ENCODE results near the gene RFWD3.
"Not testable (repeated sequence)": the region's sequence is repeated elsewhere in the genome, so short reads cannot be mapped to it uniquely, and the experiment has no call there.

Gene RFWD3, protein sequence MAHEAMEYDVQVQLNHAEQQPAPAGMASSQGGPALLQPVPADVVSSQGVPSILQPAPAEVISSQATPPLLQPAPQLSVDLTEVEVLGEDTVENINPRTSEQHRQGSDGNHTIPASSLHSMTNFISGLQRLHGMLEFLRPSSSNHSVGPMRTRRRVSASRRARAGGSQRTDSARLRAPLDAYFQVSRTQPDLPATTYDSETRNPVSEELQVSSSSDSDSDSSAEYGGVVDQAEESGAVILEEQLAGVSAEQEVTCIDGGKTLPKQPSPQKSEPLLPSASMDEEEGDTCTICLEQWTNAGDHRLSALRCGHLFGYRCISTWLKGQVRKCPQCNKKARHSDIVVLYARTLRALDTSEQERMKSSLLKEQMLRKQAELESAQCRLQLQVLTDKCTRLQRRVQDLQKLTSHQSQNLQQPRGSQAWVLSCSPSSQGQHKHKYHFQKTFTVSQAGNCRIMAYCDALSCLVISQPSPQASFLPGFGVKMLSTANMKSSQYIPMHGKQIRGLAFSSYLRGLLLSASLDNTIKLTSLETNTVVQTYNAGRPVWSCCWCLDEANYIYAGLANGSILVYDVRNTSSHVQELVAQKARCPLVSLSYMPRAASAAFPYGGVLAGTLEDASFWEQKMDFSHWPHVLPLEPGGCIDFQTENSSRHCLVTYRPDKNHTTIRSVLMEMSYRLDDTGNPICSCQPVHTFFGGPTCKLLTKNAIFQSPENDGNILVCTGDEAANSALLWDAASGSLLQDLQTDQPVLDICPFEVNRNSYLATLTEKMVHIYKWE

DNA sequence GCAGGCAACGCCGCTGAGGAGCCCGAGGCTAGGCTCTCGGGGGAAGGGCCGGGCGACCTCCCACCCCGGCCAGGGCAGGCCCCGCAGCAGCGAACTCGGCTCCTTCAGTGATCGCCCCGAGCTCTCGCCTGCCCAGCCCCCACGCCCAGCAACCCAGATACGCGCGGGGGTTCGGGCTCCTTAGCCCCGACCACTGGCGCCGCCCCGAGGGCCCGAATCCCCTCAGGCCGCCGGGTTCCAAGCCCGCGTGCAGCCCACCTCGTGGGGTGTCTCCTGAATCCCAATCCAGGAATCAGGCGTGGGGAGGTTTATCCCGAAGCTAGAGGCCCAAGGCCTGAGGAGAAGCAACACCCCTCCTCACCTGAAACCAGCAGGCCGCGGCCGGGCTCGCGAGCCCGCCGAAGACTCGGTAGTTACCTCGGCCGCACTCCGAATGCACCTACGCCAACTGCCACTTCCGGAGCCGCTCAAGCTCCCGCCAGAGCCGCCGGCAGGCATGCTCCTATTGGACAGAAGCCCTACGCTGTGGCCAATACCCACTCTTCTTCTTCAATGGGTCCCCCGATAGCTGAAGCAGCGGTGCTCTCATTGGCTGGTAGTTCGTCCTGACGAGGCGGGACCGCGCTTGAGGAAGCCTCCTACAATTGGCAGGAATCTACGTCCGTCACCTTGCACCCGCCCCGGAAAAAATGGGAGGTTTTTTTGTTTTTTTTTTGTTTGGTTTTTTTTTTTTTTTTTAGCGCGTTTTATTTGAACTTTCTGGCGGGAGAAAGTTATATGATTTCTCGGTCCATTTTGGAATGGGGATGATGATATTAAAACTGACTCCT is at the start of gene RFWD3:
Gene RFWD3 (minus strand): TSS at position 453 of the 830 bp plus-strand sequence. CDS start 5,428 bp downstream, outside the sequence.
- DNase-seq, result peak; percentile 99

DNA sequence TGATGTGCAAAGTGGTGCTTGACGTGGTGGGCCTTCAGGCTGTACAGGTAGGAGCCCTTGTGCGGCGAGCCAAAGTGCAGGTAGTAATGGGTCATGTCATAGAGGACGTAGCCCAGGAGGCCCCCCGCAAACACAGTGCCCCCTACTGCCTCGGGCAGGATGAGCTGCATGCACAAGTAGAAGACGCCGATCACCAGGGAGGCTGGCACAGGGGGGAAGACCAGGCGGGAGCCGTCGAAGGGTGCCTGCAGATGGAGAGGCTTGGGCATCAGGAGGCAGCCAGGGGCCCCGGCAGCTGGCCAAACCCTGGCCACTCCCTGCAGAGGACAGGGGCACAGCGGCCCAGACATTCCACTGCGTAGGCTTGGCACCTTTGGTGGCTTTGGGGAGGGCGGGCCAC is 49.7 kb upstream of the RFWD3 start:
- DNase-seq, result no peak

DNA sequence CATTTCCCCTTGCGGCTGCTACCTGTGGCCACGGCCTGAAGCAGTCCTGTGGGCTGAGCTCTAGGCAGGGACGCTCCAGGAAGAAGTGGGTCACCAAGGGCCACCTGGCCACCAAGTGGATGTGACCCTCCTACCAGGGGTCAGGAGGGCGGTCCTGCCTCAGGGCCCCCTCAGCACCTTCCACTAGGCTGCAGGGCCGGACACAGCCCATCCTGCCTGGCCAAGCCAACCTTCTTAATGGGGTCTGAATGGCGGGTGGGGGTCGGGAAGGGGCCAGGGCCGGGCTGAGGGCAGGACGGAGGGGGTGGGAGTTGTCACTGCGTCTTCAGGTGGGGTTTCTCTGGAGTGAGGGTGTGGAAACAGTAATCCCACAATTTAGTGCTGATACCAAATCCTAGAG is 47.2 kb upstream of the RFWD3 start:
- no peak for DNase-seq

DNA sequence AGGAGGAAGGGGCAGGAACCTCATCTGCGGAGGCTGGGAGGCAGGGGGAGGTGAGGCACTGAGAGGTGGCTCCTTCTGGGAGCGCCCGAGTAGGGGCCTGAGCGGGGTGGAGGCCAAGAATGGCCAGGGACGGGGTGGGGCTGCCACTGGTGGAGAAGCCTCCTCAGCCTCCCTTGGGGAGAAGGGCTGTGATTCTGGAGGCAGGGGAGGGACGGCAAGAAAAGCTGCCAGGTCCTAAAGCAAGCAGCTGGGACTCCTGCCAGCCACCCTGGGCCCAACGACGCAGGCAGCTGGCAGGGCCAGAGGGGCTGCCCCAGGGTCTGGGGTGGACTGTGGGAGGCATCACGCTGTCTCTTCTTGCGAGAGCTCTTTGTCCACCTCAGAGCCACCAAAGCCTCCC is 46.6 kb upstream of the RFWD3 start:
- no peak for DNase-seq

DNA sequence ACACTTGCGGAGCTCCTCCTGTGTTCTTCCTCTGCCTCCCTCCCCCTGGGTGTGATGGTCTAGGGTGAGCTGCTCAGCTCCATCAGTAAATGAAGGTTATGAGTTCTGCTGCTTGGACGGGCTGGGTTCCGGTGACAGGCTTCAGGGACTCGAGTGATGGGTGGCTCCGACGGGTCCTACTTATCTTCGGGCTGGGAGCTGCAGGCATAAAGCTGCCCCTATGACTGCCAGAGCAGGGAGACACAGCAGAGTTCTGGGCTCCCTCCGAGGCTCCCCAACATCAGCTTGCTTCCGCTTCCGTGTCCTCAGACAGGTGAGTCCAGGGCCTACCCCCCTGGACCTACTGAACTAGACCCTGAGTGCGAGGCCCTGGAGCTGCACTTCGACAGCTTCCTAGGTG is 45.3 kb upstream of the RFWD3 start:
- DNase-seq, result no peak

DNA sequence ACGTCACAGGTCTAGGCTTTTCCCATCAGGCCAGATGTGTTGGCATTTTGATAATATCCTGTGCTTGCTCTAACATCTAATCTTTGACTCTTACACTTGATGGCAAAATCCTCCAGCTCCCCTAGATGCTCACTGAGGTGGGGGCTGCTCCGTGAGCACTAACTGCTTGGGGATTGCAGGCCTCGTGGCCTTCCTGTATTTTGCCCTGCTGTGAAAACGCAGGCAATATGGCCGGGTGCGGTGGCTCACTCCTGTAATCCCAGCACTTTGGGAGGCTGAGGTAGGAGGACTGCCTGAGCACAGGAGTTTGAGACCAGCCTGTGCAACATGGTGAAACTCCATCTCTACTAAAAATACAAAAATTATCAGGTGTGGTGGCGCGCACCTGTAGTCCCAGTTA is 43.7 kb upstream of the RFWD3 start:
- no peak for DNase-seq

DNA sequence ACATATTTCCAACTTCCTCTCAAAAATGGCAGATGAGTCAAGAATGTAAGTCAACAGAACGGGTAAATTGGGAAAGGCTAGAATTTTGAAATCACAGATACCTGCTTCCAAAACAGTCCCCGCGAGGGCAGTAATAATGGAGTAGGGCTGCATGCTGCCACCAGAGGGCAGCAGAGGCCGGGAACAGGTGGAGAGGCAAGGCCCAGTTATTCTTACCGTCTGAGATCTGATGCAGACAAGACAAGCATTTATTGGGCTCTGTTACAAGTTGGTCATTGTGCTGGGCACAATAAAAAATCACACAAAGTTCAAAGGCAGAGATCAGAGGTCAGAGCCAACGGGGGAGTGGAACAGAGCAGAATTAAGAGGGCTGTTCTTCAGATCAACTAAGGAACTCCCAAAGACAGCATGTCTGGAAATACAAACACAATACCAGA is 42.8 kb upstream of the RFWD3 start:
- peak; percentile 82 for DNase-seq

DNA sequence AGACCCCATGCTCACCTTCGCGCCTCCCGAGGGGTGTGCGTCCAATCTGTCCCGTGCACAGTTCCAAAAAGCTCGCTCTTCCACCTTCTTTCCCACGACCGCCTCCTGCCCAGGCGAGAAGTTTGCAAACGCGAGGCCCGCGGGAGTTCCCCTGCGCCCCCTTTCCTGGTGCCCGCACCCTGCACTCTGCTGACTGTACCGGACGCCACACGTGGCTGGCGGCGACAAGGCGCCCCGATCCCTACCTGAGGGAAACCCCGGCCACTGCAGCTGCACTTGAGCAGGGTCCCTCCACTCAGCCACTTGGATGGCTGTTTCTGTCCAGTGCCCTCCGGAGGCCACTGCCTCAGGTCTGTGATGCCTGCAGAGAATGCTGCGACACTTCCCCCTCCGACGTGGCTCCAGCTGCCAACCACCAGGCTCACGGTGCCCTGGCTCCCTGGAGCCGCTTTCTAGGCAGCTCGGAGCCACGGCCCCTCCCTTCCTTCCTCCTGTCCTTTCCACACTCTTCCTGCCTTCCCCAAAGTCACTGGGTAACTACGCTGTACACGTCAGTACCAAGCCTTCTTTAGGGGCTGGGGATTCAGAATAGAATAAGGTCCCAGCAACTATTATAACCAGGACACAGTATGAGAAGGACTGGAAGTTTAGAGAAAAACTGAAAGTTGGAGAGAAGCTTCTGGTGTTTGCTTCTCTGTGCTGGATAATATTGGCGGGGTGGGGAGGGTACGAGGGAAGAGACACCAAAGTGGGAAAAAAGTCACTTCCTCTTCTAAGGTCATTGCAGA is 34.0 kb upstream of the RFWD3 start, which contains the start of gene MLKL:
Gene MLKL (minus strand): TSS at position 425 of the 788 bp plus-strand sequence. CDS start 5,105 bp downstream, outside the sequence.
- DNase-seq, result peak; percentile 66

DNA sequence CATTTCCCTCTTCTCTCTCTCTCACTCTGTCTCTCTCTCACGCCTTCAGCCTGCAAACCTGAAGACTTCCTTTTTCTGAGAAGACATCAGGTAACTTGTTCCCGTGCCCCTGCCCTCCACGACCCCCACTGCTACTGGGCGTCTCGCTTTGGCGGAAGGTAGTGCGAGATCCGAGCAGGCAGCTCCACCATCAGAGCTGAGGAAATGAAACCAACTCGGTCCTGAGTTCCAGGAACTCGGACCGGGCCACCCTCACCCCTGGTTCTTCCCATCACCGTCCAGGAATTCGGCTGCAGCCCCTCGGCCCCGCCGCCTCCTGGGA is 33.4 kb upstream of the RFWD3 start:
- peak; percentile 26 for DNase-seq

DNA sequence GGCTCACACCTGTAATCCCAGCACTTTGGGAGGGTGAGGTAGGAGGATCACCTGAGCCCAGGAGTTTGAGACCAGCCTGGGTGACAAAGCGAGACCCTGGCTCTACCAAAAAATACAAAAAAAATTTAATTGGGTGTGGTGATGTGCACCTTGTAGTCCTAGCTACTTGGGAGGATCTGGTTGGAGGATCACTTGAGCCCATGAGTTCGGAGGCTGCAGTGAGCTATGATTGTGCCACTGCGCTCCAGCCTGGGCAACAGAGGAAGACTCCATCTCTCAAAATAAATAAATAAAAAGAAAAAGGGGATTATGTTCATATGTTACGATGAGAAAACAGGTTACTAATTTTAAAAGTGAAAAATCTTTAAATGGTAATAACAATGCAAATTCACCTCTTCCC is 33.0 kb upstream of the RFWD3 start:
- no peak for DNase-seq

DNA sequence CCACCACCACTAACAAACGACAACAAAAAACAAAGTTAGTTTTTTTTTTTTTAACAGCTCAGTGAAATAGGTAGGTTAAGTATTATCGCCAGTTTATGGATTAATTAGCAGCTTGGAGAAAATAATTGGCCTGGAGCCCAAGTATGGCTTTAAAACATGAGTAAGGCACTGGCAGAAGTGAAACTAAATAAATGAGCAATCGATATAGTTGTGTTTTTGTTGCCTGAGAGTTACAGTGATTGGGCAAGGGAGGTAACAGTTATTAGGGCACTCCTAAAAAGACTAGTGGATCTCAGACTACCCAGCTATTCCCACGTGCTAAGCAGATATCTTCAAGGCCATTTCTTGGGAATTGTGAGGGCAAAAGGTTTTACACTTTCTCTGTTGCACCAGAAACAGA is 31.5 kb upstream of the RFWD3 start:
- peak; percentile 12 for DNase-seq

DNA sequence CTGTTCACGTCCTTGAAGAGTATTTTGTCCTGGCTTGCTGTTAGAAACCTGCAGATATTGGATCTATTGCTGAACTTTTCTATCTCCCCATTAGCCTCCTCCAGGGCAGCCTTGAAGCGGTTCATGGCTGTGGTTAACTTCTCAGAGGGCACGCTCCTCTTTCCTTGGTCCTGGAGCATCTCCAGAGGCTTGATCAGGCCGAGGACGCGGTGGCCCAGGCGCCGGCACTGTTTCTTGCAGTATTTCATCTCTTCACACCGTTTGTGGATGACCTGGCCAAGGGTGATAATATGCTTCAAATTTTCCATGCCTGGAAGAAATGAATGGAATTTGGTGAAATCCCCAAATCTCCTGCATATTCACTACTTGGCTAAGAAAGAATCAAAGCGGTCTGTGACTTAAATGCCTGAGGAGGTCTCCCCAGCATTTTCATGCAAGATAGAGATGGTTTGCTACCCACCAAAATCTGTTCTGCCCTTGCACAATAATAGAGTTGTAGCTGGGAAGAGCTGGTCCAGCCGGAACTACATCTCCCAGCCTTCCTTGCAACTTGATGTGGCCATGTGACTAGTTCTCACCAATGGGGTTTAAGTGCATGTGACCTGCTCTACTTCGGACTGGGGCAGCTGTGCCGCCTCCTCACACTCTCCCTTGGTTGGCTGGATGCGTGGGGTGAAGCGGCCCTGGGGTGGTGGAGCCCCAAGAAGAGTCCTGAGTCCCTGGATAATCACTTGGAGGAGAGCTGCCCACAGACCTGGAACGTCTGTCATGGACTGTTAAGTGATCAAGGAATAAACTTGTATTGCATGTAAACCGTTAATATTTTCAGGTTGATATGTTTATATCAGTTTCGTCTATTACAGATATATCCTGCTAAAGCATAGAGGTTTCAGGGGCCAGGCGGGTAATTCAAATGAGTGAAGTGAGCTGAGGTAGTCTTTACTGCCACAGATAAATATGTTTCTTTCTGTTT is 29.1 kb upstream of the RFWD3 start:
- DNase-seq, result peak; percentile 83

DNA sequence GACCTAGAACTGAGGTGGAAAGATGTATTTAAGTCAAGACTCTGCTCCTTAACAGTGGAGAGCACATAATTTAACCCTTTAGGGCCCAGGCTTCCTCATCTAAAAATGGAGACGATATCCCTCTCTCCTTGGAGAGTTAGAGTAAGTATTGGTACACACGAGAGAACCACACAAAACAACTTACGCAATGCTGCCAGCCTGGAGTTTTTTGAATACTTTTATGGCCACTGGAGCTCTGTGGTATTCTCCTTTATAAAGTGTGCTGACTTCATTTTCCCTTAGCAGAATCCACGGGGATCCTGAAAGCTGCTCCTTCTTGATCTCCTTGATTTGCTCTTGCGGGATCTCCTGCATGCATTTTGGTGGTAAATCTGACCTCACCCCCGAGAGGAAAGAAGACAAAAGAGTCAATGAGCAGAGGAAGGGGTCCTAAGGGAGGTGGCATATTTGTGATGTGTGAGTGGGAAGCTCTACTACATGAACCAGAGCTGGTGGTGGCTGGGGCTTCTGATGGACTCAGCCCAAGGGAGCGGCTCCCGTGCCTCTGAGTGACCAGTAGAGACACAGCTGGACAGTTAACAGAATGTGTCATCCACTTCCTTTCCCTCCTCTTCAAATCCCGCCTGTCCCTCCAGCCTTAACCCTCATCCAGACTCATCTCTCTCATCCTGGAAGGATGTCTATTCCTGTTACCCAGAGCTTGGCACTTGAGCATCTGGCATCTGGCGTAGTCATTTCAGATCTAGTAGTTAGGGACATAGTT is 24.6 kb upstream of the RFWD3 start:
- no peak for DNase-seq

DNA sequence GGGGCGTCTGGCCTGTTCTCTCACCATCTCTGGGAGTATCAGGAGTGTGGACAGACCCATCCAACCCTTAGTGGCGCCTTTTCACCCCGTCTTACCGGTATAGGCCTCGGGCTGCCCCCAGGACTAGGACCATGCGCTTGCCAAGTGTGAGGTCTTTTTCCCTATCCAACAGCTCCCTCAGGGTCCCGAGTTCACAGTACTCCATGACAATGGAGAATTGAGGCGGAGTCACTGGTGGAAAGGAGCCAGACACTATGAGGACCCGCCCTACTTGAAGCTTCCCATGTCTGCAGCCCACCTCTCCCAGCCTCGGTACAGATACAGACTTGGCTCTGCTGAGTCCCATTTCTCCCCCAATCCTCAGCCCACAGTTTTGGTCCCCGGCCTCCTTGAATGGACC is 15.9 kb upstream of the RFWD3 start:
- DNase-seq, result no peak

DNA sequence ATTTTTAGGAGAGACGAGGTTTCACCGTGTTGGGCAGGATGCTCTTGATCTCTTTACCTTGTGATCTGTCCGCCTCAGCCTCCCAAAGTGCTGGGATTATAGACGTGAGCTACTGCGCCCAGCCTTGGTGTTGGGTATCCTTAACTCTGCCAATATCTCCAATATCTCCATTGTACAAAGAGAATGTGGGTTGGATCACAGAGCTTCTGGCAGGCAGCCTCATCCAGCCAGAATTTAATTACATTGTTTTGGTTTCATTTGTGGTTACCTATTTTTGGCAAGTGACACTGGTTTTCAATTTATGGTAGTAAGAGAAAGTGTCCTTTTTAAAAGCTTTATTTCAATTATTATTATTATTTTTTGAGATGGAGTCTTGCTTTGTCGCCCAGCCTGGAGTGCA is 14.0 kb upstream of the RFWD3 start:
- no peak for DNase-seq

DNA sequence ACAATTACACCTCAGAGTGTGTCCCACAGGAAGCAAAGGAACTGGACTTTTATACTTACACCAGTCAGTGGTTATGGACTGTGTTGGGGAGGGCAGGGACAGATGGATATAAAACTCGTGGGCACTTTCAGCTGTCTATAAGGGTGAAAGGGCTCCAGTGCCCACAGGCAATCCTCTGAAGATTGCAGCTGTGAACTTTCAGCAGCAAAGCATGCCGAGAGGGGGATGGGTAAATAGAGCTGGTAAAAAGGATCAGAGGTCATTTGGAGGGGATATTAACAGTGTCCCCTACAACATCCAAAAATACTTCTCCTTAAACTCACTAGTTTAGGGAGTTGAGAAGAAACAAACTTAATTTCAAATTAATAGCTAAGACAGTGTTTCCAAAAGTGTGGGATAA is 13.3 kb upstream of the RFWD3 start:
- no peak for DNase-seq

DNA sequence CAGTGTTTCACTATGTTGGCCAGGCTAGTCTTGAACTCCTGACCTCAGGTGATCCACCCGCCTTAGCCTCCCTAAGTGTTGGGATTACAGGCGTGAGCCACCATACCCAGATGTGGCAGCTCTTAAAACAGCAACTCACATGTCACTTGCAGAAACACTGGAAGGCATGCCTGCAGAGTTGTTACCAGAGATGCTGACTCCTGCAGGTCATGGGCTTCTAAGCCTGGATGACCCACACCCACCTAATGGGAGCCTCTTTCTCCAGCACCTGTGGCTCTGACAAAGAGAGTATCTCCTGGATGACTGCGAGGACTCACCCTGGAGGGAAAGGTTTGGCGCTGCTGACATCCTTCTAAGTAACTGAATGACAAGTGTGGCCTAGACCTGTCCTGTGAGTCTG is 11.2 kb upstream of the RFWD3 start:
- no peak for DNase-seq

DNA sequence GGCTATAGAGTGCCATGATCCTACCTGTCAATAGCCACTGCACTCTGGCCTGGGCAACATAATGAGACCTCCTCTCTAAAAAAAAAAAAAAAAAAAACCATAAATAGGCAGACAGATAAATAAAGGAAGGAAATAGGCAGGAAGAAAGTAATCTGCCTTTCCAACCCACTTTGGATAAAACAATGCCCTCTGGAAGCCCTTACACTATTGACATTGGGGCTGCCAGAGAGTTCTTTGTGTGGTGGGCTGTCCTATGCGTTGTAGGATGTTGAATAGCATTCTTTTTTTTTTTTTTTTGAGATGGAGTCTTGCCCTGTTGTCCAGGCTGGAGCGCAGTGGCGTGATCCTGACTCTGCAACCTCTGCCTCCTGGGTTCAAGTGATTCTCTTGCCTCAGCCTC is 7.2 kb upstream of the RFWD3 start:
- no peak for DNase-seq

DNA sequence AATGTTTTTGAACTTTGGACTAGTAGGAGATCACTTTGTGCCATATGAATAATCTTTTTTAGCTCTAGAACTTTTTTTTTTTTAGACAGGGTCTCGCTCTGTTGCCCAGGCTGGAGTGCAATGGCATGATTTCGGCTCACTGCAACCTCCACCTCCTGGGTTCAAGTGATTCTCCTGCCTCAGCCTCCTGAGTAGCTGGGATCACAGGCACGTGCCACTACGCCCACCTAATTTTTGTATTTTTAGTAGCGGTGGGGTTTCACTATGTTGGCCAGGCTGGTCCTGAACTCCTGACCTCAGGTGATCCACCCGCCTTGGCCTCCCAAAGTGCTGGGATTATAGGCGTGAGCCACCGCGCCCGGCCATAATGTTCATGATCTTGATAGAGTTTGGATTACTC is 2.2 kb upstream of the RFWD3 start:
- not testable (repeated sequence) for DNase-seq

DNA sequence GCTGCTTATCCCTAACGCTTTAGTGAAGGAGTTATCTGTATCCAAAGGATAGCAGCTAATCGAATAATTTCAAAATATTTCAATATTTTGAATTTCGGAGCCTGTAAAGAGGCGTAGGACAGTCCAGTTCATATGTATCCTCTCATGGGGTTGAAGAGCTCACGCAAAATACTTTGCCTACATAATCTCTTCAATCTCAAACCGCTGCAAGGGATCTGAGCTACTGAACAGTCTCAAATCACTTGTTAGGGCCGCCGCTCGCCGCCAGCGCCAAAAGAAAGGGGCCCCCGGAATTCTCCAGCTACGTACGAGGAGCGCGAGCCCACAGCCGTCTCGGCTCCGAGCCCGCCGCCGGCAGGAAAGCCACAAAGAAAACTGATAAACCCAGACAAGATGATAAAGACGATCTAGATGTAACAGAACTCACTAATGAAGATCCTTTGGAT is 601 bp upstream of the RFWD3 start:
- peak; percentile 30 for DNase-seq

Measured in CD4-positive, alpha-beta T cell treated with Interleukin-12 subunit alpha and Interleukin-12 subunit beta, for 1 hour (primary cell).